HTERT RPE-1 (cell line): ENCODE measurements around the gene CCNL1.

Source experiments
- in situ Hi-C: fragments of 300-500 bp; cut with MboI; formaldehyde crosslinking; loops from 4 replicates; pipeline ENCODE4 v1.14.3; 2020; ENCODE audit warnings: low sequenced_read_pairs

The CCNL1 gene

DNA sequence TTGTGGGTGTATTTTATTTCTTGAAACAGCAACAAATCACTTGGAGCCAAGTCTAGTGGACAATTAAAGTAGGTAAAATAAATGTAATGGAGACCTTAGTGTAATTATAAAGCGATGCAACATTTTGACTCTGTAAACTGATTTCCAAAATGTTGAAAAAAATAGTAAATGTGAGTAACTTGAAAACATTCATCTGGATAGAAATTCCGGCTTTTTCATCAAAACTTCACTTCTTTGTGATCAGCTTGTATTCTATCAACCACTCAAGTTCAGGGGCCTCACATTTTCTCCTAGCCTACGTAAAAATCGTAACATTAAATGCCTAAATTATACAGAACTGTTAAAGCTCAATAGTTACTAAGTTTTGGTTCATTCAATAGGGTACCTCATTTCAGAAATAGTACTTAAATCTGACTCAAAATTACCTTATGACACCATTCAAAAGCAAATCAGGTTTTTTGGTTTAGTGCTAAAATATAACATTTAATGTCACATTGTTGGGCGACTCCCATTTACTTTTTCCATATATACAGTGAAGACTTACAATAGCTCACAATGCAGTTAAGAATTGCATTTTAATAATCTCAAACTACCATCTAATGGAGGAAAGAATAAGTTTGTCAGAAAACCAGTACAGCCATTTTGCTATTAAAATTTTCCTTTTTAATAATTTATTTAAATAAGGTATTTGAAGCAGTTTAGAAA lies 12.7 kb downstream of the CCNL1 start:
- in situ Hi-C loops, result no loop called here

DNA sequence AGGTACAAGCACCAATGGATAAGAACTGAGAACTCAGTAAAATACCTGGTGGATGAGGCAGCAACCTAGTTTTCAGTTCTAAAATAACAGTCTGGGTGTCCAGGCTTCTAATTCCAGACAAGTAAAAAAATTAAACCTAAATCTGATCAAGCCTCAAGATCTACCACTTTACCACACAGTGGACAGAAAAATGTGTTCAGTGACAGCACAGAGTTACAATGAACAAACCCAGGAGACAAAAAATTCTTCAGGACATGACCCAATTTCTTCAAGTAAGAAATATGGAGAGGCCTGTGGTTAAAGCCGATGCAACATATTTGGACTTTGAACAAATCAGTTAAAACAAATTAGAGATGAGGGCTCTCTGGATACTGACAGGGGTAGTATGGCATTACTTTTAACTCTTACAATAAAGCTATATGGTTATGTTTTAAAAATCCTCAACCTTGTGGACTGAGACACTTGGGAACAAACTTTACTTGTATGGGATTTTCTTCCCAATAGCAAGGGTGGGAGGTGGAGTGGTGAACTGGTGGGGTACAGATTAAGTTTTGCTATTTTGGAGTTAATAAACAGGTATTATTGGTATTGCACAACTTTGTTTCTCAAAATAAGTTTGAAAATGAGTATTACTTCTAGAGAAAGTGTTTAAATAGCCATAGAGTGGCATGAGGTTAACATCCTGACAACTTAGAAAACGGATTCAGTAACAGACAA lies 14.2 kb downstream of the CCNL1 start:
- in situ Hi-C loops, result no loop called here

DNA sequence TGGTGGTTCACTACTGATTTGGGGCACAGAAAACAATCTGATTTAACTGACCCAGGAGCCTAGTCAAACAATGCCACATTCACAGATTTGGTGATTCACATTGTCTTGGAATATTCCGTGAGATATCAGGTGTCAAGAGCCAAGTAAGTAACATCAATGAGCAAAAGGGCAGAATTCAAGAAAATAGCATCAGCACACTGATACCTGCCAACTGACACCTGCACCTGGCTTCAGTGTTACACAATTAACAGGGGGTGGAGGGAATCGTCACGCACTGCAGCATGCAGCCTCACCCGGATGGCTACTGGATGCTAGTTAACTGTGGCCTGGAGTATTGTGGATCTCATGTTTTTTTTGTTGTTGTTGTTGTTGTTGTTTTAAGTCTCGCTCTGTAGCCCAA lies 17.6 kb downstream of the CCNL1 start:
- in situ Hi-C loops, result no loop called here

DNA sequence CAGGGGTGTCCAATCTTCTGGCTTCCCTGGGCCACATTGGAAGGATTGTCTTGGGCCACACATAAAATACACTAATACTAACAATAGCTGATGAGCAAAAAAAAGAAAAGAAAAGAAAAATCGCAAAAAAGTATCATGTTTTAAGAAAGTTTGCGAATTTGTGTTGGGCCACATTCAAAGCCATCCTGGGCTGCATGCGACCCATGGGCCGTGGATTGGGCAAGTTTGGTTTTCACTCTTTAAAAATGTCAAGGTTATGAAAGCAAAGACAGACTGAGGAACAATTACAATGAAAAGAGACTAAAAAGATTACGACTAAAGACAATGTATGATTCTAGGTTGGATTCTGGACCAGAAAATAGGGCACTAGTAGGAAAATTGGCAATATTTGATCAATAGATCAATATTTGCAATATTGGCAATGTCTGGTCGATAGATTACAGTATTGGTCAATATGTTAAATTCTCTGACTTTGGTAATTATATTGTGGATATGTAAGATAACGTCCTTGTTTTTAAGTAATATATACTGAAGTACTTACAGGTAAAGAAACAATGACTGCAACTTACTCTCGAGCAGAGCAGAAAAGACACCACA lies 19.9 kb downstream of the CCNL1 start:
- in situ Hi-C loops, result no loop called here

DNA sequence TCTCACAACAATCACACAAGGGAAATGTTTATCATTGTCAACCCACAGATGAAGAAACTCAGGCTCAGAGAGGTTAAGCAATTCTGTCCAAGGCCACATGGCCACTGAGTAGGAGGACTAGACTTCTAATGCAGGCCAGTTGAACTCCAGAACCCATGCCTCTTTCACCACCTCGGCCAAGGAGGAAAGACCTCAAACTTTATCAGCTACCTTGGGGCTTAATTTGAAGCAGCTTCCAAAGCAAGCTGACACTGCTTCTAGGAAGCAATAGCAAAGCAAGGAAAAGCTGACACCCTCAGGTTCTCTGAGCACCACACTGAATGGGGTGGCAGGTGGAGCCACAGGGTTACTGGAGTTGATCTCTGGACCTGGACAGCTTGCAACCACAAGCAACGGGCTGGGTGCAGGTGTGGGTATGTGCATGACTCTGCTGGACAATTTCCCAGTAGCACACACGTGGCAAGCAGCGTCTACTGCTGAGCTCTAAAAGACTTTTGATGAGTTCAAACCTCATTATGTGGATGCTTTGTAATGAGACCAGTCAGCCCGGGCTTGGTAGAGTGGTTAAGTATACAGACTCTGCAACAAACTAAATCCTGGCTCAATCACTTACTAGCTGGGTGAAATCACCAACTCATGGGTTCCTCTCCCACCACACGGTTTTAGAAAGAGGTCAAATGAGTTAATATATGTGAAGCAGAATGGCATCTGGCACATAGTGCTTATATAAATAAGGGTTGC lies 23.1 kb downstream of the CCNL1 start:
- in situ Hi-C loops, result no loop called here

DNA sequence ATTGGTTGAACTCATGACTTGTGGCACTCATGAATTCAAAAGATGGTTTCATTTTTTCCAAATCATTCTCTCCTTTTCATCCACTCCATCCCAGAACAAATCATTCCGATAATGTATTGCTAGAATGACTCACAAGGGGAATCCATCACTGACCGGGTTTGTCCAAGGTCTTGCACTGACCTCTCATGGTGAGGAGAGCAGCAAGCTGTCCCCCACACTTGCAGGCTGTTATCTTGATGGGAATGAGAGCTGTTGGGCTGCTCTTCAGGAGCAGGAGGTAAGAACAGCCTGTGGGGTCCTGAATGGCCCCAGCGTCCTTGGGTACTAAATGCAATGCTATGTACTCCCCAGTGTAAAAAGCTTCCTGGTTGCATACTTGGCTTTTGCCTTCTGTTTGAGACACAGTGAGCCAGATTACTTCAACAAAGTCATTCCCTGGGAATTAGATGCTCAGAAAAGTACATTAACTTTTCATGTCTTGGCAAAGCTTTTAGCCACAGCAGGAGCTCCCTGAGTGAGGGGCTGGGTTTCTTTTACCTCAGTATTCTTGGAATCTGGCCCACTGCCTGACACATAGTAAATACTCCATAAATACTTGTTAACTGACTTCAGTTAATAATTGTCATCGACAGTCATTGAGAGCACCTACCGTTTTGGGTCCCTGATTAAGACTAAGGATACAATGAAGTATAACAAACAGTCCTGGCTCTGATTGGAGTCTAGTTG lies 24.1 kb downstream of the CCNL1 start:
- in situ Hi-C loops, result no loop called here

DNA sequence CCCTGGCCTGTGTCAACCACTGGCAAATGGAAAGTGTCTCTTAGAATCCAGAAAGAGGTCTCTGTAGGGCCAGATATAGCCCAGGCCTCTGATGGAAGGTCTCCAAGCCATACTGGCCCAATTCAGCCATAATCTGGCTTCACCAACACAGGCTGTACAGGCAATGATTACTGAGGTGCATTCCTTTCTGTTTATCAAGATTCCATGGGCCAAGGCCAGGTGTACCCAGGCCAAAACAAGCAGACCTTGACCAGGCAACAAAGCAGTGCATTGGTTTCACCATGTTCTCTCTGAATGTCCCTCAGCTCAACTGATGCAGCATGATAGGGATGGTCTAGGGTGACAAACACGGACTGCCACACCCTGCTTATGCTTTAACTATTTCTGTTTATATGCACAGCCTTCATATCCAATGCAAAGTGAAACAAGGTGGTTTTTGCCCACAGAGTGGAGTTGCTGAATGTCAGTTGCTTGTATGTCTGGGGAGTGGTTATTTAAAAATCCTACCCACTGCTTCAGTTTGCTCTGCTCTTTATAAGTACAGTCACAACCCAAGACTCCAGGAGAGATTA lies 25.2 kb downstream of the CCNL1 start:
- in situ Hi-C loops, result no loop called here

DNA sequence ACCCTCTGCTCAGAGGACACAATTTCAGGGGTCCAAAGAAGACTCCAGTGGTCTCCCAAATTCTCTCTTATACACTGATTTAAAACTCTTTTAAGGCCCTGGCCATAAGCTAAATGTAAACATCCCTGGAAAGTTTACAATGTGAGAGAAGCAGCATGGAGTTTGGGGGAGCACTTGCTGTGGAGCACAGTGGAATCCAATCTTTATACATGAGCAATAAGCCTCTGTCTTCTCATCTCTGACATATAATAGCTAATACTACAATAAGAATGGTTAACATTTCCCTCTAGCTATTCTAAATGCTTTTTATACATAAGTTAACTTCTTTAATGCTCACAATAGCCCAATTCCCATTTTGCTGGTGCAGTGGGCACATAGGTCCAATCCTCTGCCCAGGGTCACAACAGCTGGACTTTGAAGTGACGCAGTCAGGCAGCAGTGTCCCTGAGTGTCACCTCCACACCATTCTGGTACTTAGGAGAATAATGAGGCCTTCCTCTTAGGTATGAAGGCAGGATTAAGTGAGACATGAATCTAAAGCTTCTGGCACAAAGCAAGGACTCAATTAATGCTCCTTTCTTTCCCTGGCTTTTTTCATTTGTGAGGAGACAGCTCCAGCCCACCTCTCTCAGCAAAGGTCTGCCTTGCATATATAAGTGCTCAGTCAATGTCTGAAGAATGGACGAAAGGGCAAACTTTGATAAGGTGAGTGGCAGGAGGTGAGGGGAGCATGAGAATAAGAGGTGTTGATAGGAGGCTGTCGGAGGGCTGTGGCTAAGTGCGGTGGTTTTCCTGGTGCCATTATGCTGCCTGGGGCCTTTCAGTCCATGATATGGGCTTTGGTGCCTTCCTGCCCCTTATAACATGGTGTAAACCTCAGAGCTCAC lies 26.3 kb downstream of the CCNL1 start:
- in situ Hi-C loops, result no loop called here

DNA sequence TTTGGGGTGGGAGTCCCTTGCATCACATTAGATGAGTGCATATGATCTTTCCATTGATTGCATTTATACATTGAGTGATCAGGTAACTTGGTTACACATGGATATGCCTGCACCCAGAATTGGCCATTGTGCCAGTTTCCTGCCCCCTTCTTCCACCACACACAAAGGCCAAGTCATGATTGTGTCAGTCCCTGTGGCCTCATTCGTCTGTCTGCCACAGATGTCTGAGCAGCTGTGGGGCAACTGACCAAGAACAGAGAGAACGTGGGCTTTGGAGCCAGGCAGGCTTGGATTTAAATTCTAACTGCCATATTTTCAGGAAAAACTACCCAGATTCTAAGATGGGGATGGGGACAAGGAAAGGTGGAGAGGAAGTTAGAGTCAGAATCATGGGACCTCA lies 27.0 kb downstream of the CCNL1 start:
- in situ Hi-C loops, result no loop called here

DNA sequence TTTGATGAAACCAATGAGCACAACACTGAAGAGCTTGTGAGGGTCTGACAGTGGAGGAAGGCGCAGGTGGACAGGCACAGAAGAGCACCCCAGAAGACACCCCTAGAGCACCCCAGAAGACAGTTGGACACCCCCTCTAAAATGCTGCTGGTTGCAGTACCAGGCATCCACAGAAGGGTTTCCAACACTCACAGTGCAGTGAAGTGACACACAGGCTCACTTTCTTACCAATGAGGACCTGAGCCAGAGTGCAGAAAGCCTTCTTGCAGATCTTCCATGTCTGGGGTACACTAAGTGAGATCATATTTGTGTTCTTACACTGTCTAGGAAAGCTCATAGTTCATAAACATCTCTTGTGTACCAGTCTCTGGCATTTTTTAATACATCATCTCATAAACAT lies 27.6 kb downstream of the CCNL1 start:
- in situ Hi-C loops, result no loop called here

DNA sequence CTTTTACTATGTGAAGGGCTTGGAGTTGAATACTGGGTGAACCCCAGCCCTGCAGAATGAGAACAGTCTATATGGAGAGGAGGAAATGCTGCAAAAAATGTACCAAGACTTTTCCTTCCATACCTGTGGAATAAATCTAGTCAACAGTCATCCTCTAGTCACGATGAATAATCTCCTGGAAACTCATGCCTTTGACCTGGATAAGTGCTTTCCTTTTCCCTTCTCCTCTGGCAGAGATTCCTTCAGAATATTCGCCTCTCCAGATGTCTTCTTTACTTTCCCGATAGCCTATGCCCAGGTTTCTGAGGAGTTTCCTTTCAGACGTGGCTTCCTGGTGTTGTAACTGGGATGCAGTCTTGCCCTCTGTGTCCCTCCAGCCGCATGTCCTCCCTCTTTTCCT lies 28.1 kb downstream of the CCNL1 start:
- in situ Hi-C loops, result no loop called here

DNA sequence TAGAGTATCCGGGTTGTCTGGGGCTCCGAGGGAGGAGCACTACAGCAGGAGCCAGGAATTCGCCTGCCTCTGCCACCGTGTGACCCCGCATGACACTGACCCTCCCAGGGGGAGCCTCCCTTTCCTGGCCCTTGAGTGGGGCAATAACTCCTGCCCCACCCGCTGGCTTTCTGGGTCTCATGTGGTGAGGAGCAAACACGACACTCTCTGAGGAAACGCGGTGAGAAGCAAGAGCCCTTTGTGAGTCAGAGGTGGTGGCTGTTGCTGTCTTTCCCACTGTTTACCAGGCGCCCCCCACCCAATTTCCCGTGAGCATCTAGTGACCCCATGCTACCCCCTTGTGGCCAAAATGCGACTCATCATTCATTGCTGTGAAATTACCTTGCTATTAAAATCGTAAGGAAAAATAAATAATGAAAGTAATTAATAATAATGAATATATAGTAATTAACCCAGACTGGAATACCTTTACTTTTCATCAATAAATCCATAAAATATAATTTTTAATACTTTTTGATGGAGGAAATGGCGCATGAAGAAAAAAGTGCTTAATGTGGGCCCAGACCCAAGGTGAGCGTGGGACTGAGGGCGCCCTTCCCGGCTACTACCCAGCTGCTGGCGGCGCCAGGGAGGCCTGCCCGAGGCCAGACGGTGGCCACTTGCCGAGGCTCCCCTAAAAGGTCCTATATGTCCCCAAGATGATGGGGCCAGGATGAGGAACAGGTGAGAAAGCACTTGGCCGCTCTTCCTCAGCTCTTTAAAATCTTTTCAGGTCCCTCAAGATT lies 29.3 kb downstream of the CCNL1 start:
- in situ Hi-C loops, result no loop called here

DNA sequence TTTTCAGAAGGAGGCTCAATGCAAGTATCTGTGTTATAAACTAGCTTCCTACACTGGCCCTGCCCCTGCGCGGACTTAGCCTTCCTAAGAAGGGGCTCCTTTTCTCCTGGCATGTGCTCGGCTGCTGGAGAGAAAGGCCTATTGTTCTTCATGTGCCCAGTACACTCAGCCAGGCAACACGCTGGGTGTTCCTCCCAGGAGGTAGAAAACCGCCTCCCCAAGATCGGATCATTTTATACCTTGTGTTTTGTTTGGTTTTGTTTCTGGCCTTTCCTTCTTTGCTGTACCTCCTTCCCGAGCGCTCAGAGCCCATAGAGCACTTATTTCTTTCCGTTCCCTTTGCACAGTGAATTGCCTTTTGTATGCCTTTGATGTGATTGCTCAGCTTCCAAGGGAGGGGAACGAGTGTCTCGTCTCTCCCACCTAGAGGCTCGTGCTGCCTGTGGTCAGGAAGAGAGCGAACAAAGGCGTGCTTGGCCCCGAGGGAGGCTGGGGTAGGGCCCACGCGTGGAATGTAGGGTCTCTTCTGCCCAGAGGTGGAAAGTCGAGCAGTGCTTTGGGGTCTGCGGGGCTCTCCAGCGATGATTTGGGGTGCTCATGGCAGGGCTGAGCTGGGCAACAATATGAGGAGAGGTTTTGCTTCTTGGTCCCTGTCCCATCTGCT lies 30.0 kb downstream of the CCNL1 start:
- in situ Hi-C loops, result no loop called here

DNA sequence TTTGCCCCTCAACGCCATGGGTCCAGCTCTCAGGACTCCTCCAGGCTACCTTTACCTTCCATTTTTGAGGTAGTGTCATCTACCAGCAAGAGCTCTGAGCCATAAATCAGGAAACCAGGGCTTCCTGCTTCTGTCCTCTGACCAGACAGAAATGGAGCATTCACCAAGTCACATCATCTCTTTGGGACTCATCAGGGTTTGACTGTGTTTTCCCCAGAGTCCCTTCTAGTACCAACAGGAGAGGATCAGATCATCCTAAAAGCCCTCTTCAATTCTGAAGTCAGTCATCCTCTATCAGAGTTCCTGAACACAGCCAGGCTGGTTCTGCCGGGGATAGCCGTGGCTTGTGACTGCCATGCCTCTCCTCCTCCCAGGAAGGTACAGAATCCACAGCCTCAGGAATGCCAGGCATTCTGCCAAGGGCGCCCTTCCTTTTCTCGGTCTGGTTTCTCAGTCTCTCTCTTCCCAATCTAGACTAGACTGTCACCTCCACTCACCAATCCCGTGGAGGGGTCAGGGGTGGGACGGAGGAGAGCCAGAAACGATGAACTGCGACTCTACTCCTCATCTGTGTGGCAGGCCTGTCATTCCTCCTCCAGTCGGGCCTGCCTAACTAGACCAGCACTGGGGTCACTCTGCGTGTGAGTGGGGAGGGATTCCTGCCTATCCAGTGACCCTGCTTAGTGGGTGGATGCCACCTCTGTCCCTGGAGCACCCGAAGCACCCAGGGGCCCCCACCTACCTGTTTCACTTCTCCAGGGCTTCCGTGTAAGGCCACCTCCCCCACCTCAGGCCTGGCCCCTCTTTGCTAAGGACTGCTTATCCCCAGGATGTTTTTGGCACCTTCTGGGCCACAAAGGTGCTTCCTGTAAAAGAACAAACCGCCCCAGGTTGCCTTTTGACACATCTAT lies 30.9 kb downstream of the CCNL1 start:
- in situ Hi-C loops, result no loop called here

DNA sequence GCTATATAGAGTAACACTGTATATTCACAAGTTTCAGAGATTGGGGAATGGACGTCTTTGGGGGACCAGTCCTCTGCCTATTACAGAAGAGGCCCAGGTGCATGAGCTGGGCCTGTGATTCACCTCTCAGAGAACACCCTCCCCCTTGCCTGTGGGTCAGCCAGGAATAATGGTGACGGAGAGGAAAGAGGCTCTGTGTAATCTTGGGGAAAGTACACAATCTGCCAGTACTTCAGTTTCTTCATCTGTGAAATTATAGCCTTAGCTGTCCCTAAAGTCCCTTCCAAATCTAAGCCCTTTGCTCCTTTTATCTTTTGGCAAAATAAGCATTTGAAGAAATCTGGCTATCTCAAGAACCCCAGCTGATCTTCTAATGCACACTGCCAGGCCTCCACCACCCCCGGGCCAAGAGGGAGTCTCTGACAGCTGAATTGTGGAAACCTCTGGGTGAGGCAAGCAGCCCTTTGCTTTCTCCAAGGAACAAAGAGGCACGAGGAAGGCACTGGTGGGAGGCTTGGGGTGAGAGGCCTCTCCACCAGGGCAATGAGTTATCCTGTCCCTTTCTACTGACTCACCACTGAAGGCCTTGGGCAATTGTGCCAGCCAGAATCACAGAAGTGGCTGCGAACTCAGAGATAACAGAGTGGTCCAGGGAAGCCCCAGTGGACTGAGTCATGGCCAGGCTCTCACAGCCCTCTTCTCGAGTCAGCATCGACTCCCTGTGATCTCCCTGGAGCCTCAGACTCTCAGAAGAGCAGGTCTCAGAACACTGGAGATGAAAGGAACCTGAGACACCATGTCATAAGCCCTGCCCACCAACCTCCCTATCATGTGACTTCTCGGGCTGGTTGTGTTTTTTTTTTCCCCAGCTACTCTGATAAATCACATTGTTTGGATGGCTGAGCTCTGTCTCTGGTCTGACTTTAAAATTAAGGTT lies 31.8 kb downstream of the CCNL1 start:
- in situ Hi-C loops, result no loop called here

DNA sequence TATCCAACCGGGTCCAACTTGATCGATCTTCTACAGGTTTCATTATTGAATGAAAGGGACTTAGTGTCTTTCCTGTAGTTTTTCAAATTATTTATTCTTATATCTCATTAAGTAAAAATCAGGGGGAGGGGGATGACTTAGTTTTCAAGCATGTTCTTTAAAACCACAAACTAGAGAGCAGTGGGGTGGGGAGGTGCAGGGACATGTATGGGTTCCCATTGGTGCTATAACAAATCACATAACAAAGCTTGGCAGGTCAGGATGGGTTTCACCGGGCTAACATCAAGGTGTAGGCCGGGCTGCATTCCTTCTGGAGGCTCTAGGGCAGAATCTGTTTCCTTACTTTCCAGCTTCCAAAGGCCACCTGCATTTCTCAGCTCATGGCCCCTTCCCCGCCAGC lies 32.7 kb downstream of the CCNL1 start:
- in situ Hi-C loops, result no loop called here
